Measurements from ENCODE around the gene EZH2.

DNA sequence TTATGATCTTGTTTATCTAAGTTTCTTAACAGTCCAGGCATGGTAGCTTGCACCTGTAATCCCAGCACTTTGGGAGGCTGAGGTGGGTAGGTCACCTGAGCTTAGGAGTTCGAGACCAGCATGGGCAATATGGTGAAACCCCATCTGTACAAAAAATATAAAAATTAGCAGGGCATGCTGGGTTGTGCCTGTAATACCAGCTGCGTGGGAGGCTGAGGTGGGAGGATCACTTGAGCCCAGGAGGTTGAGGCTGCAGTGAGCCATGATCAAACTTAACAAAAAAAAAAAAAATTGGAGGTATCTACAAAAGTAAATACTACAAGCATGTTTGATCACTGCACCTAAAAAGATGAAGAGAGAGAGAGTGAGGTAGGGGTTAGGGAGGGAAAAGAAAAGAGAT lies 9.0 kb upstream of the EZH2 start:
- TF ChIP-seq EZH2 (IDR thresholded peaks at IDR 0.05; ENCODE audit: low read length, unreplicated experiment) (no peak), EZH2phosphoT487 (IDR thresholded peaks at IDR 0.05; ENCODE audit: borderline replicate concordance, low read length) (no peak)
- TF ChIP-seq, protein P1, sequence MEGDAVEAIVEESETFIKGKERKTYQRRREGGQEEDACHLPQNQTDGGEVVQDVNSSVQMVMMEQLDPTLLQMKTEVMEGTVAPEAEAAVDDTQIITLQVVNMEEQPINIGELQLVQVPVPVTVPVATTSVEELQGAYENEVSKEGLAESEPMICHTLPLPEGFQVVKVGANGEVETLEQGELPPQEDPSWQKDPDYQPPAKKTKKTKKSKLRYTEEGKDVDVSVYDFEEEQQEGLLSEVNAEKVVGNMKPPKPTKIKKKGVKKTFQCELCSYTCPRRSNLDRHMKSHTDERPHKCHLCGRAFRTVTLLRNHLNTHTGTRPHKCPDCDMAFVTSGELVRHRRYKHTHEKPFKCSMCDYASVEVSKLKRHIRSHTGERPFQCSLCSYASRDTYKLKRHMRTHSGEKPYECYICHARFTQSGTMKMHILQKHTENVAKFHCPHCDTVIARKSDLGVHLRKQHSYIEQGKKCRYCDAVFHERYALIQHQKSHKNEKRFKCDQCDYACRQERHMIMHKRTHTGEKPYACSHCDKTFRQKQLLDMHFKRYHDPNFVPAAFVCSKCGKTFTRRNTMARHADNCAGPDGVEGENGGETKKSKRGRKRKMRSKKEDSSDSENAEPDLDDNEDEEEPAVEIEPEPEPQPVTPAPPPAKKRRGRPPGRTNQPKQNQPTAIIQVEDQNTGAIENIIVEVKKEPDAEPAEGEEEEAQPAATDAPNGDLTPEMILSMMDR (conservative IDR thresholded peaks at IDR 0.05; ENCODE audit: low read depth, low read length), result no peak

All from PC-3 (cell line).